Breast epithelium (tissue), 4 donors: ENCODE measurements around the gene ITGB7. TPM values are rescaled to one million over a fixed set of nuclear protein-coding genes. Genes with fewer than 3 reads are reported as not detected.

Source experiments
- DNase-seq, 2 donors: peaks; one replicate each; pipeline ENCODE4 v3.0.0-alpha.2; 2019; ENCODE audit warnings: low spot score in 2 of 2
- H3K27ac ChIP-seq, 2 donors: fragments of 200-600 bp; sonication (generic) in 1 of 2; one replicate each; pipeline ENCODE4 v1.5.1; 2016 to 2019; ENCODE audit warnings: mild to moderate bottlenecking in 1 of 2
- H3K27me3 ChIP-seq, 2 donors: fragments of 200-600 bp; sonication (generic) in 1 of 2; one replicate each; pipeline versions ENCODE4 v1.5.1 to v1.6.0; 2017 to 2019; ENCODE audit warnings: control low read depth in 1 of 2, mild to moderate bottlenecking in 1 of 2
- H3K36me3 ChIP-seq: fragments of 200-600 bp; one replicate; pipeline ENCODE4 v1.5.1; 2019
- H3K4me1 ChIP-seq, 2 donors: fragments of 200-600 bp; sonication (generic); one replicate each; pipeline ENCODE4 v1.5.1; 2016 to 2019; ENCODE audit warnings: control low read depth in 1 of 2
- H3K4me3 ChIP-seq, 3 donors: fragments of 200-600 bp; sonication (generic); 1 replicate in 2 of 3; 2 replicates in 1 of 3; pipeline ENCODE4 v1.5.1; 2016 to 2019; ENCODE audit warnings: mild to moderate bottlenecking in 3 of 3, moderate library complexity in 2 of 3
- H3K9me3 ChIP-seq, 2 donors: fragments of 200-600 bp; sonication (generic) in 1 of 2; one replicate each; pipeline ENCODE4 v1.5.1; 2016 to 2019; ENCODE audit warnings: control low read depth in 1 of 2
- POLR2A ChIP-seq: fragments of 450-650 bp; IDR thresholded peaks from one replicate; pipeline ENCODE4 v1.6.1; 2016; ENCODE audit warnings: antibody characterized with exemption, mild to moderate bottlenecking, moderate library complexity
- POLR2AphosphoS5 ChIP-seq, 3 donors: sonication (generic); formaldehyde crosslinking; IDR thresholded peaks; one replicate each; pipeline ENCODE4 v1.6.1; 2017; ENCODE audit warnings: antibody characterized with exemption in 3 of 3
- intact Hi-C: fragments of 100-400 bp; cut with DNase I; formaldehyde crosslinking; loops from one replicate; pipeline ENCODE4 v1.15.1; 2023; ENCODE audit warnings: low total_unique reads
- total RNA-seq, 3 donors: library from RNA; depleted of rRNA; stranded (reverse); fragments of >200 nt; gene quantifications; one replicate each; pipeline ENCODE4 v1.1.0, GENCODE V29; 2016
- TF ChIP-seq, protein P1 (sequence below), 3 donors: fragments of 450-650 bp; IDR thresholded peaks; one replicate each; pipeline ENCODE4 v1.5.1; 2016 to 2017; ENCODE audit warnings: antibody characterized with exemption in 3 of 3, mild to moderate bottlenecking in 3 of 3, moderate library complexity in 3 of 3

The ITGB7 gene
- total RNA-seq, 3 donors from 2014 or later, result 1.1 to 2.9 (median 2.9) TPM

GRCh38 chr12:53231921-53232645 lies 25.0 kb upstream of the ITGB7 start, which contains the start of gene RARG:
RARG (minus strand) TSS chr12:53232209; CDS start chr12:53227545, 4,664 bp downstream.
- Histone ChIP-seq H3K4me3 (peak within 1 kb of the TSS; percentile 69 to 92 (median 80)), H3K9me3 (no peaks in the 10 kb centered on the region), H3K4me1 (peaks cover 17 to 48% of the 10 kb centered on the region in 2 donors), H3K27ac (peak within 1 kb of the TSS; percentile 94 to 98), H3K27me3 (no peaks in the 10 kb centered on the region), H3K36me3 (no peaks in the 10 kb centered on the region)
- peak; percentile 81 to 83 for DNase-seq
- intact Hi-C loops, result no loop called here
- TF ChIP-seq, protein P1, sequence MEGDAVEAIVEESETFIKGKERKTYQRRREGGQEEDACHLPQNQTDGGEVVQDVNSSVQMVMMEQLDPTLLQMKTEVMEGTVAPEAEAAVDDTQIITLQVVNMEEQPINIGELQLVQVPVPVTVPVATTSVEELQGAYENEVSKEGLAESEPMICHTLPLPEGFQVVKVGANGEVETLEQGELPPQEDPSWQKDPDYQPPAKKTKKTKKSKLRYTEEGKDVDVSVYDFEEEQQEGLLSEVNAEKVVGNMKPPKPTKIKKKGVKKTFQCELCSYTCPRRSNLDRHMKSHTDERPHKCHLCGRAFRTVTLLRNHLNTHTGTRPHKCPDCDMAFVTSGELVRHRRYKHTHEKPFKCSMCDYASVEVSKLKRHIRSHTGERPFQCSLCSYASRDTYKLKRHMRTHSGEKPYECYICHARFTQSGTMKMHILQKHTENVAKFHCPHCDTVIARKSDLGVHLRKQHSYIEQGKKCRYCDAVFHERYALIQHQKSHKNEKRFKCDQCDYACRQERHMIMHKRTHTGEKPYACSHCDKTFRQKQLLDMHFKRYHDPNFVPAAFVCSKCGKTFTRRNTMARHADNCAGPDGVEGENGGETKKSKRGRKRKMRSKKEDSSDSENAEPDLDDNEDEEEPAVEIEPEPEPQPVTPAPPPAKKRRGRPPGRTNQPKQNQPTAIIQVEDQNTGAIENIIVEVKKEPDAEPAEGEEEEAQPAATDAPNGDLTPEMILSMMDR (IDR thresholded peaks at IDR 0.05), result no peak
- TF ChIP-seq POLR2A, result peak; percentile 29
- TF ChIP-seq POLR2AphosphoS5 (IDR thresholded peaks at IDR 0.05), result peak in 2 of 3 donors; percentile 18 to 59

DNA sequence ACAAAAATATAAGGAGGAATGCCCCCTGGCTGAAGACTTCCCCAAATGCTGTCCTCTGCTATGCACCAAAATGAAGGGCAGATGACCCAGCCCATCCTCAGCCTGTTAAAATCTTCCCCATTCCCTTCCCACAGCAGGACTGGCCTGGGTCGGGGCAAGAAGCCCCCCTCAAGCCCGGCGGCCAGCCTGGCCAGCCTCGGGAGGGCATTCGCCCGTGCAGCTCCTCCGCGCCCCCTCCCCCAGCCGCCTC lies 24.5 kb upstream of the ITGB7 start:
- DNase-seq, result no peak
- intact Hi-C loops, result no loop called here
- peak overlapping the region; percentile 69 to 92 (median 80) for H3K4me3 ChIP-seq
- peaks cover 17 to 48% of the 10 kb centered on the region in 2 donors for H3K4me1 ChIP-seq
- H3K27me3 ChIP-seq, result no peaks in the 10 kb centered on the region
- no peaks in the 10 kb centered on the region for H3K36me3 ChIP-seq
- peak overlapping the region; percentile 94 to 98 for H3K27ac ChIP-seq
- no peaks in the 10 kb centered on the region for H3K9me3 ChIP-seq
- TF ChIP-seq, protein P1 (IDR thresholded peaks at IDR 0.05), result no peak
- no peak for TF ChIP-seq POLR2A
- TF ChIP-seq POLR2AphosphoS5 (IDR thresholded peaks at IDR 0.05), result no peak

GRCh38 chr12:53230108-53230845 lies 23.2 kb upstream of the ITGB7 start:
- no peaks in the 10 kb centered on the region for H3K36me3 ChIP-seq
- H3K4me1 ChIP-seq, result peaks cover 17 to 52% of the 10 kb centered on the region in 2 donors
- H3K27ac ChIP-seq, result peak overlapping the region; percentile 94 to 98
- intact Hi-C loops, result no loop called here
- no peak for TF ChIP-seq POLR2A
- TF ChIP-seq, protein P1 (IDR thresholded peaks at IDR 0.05), result no peak
- peak in 2 of 3 donors; percentile 78 to 84 for TF ChIP-seq POLR2AphosphoS5 (IDR thresholded peaks at IDR 0.05)
- no peaks in the 10 kb centered on the region for H3K27me3 ChIP-seq
- peak; percentile 83 to 93 for DNase-seq
- H3K4me3 ChIP-seq, result peak overlapping the region in 2 of 3 donors; percentile 80 to 92
- no peaks in the 10 kb centered on the region for H3K9me3 ChIP-seq

GRCh38 chr12:53229454-53229853 lies 22.4 kb upstream of the ITGB7 start:
- H3K9me3 ChIP-seq, result no peaks in the 10 kb centered on the region
- peak overlapping the region in 2 of 3 donors; percentile 80 to 92 for H3K4me3 ChIP-seq
- TF ChIP-seq, protein P1 (IDR thresholded peaks at IDR 0.05), result no peak
- TF ChIP-seq POLR2A (no peak), POLR2AphosphoS5 (IDR thresholded peaks at IDR 0.05) (no peak)
- DNase-seq, result no peak
- peak overlapping the region; percentile 94 to 98 for H3K27ac ChIP-seq
- peaks cover 17 to 51% of the 10 kb centered on the region in 2 donors for H3K4me1 ChIP-seq
- H3K27me3 ChIP-seq, result no peaks in the 10 kb centered on the region
- no peaks in the 10 kb centered on the region for H3K36me3 ChIP-seq
- intact Hi-C loops, result no loop called here

GRCh38 chr12:53227836-53228235 lies 20.8 kb upstream of the ITGB7 start:
- peak overlapping the region; percentile 94 to 98 for H3K27ac ChIP-seq
- H3K9me3 ChIP-seq, result no peaks in the 10 kb centered on the region
- no peak for DNase-seq
- TF ChIP-seq POLR2A (no peak), POLR2AphosphoS5 (IDR thresholded peaks at IDR 0.05) (no peak)
- TF ChIP-seq, protein P1 (IDR thresholded peaks at IDR 0.05), result no peak
- H3K36me3 ChIP-seq, result no peaks in the 10 kb centered on the region
- H3K4me3 ChIP-seq, result no peak overlapping the region
- peaks cover 8 to 51% of the 10 kb centered on the region in 2 donors for H3K4me1 ChIP-seq
- intact Hi-C loops, result no loop called here
- no peaks in the 10 kb centered on the region for H3K27me3 ChIP-seq
